Measurements from ENCODE around the gene PCGF3.
A peak's percentile ranks its signal among the peaks of the same experiment; 100 is the strongest.

Gene PCGF3

DNA sequence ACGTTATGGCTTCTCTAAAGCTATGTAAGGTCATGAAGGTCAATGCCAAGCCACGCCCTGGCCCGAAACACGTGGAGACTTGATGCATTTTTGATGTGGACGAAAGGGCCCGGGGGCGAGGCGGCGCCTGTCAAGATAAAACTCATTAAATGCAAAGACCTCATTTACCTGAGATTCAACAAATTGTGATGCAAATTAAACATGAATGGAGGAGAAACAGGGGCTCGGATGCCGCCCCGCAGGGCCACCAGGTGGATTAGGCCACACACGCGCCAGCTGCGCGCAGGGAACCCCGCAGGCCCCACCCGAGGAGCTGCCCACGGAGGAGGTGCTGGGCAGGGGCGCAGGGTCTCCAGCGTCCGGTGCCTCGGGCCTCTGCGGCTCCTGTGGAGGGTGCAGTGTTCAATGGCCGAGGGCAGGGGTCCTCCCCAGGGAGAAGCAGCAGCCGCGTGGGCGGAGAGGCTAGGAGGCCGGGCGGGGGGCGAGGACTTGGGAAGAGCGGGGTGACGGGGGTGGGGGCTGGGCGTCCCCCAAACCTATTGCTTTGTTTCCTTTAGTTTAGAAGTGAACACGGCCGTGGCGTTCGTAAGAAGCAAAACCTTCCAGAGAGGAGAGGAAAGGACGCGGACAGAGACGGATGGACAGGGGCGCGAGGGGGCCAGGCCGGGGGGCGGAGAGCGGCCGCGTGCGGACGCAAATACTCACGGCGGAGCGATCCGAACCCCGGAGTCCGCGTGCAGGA, 79.9 kb downstream of the PCGF3 start:
- DNase-seq: no peak

DNA sequence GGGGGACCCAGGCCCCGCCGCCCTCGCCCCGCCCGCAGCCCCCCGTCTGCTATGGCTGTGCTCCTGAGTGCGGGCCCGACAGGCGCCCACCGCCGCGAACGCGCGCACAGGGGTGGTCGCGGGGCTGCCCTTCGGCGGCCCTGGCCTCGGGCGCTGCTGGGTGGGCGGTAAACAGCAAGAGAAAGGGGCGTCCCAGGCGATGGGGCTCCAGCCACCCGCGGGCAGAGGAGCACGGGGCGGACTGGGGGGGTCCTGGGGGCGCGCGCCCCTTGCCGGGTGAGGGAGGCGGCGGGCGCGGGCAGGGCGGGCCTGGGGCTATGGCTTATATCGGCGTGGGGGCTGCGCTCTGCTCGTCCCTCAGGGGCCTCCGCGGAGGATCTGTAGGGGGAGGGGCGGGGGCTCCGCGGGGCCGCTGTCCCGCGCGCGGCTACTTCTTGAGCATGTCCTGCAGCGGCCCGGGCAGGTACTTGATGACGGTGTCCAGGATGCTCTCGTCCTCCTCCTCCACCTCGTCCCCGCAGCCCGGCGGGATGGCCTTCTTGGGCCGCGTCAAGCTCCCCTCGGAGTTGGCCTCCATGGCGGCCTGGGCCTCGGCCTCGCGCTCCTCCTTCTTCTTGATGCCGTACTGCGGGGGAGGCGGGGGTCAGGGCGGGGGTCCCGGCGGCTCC, 80.6 kb downstream of the PCGF3 start:
- DNase-seq: no peak

DNA sequence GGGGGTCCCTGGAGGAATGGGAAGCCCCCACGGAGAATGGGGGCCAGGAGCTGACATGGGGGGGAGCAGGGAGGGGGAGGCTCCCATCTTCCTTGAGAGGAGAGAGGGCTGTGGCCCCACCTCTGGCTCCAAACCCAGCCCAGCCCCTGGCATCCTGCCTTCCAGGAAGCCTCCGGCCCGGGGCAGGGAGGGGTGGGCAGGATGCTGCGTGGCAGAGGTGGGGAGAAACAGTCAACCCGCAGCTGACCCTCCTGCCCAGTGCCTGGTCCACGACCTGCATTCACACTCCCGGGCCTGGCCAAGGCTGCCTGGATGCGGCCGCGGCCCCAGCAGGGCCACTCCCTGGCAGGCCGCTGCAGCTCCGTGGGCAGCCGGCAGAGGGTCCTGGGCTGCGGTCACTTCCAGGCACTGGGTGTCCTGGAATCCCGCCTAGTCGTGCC, 81.2 kb downstream of the PCGF3 start:
- DNase-seq: no peak

DNA sequence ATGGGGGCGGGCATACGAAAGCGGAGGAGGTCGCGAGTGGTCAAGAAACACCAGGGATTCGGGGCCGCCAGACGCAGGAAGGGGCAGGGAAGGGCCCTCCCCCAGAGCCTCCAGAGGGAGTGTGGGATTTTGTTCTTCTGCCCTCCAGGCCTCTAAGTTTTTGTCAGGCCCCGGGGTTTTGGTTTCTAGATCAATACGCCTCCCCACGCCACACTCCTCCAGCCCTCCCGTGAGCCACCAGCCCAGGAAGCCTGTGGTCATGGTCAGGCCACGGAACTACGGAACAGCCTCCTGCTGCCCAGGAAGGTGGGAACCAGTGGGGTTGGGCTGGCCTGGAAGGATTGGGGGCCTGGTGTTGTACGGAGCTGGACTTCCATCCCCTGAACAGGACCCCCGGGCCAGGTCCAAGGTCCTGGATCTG, 81.9 kb downstream of the PCGF3 start:
- no peak for DNase-seq

DNA sequence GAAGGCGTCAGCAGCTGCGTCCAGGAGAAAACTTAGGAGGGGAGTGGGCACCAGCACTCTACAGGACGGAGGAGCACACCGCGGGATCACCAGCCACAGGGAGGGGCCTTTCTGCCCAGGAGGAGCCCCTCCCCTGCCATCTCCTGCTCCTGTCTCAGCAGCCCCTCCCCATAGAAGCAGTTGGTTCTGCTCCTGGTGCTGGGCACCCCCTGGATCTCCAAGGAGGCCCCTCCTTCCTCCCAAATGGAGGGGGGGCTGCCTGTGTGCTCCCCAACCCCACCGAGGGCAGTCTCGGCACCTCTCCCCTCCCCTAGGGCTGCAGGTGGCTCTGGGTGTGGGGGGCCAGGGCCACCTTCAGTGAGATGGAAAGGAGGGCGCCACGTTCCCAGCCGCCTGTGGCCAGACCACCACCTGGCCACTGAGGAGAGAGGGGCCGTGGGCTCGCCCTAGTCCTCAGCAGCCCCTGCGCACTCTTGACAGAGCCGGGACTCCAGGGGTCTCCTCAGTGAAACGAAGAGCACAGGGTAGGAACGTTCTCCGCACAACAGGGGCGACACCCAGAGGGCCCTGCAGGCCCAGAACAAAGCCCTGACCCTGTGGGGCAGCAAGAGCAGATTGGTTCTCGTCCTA, 82.5 kb downstream of the PCGF3 start:
- no peak for DNase-seq

DNA sequence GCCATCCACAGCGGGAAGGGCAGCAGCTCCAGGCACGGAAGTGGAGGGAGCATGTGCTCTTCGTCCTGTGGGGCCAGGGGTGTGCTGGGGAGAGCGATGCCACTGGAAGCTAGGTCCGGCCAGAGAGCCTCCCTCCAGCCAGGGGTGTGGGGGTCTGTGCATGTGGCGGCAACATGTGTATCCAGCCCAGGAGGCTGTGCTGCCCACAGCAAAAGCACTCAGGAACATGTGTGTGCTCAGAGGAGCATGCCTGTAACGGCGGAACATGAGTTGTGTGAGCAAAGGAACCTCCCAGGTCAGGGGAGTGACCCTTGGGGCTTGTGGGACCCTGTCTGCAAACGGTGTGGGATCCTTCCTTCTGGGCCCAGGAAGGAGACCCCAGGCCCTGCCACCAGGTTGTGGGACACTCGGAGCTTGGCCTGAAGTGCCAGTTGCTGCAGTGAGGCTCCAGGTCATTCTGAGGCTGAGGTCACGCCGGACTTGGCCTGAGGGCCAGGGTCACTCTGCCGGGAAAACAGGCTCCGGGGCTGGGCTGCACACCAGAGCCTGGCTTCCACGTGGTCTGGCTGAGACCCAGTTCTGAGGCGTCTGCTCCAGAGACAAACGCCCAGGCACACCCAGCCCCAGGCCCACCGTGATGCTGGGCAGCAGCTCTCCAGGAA, 83.1 kb downstream of the PCGF3 start:
- DNase-seq: no peak

DNA sequence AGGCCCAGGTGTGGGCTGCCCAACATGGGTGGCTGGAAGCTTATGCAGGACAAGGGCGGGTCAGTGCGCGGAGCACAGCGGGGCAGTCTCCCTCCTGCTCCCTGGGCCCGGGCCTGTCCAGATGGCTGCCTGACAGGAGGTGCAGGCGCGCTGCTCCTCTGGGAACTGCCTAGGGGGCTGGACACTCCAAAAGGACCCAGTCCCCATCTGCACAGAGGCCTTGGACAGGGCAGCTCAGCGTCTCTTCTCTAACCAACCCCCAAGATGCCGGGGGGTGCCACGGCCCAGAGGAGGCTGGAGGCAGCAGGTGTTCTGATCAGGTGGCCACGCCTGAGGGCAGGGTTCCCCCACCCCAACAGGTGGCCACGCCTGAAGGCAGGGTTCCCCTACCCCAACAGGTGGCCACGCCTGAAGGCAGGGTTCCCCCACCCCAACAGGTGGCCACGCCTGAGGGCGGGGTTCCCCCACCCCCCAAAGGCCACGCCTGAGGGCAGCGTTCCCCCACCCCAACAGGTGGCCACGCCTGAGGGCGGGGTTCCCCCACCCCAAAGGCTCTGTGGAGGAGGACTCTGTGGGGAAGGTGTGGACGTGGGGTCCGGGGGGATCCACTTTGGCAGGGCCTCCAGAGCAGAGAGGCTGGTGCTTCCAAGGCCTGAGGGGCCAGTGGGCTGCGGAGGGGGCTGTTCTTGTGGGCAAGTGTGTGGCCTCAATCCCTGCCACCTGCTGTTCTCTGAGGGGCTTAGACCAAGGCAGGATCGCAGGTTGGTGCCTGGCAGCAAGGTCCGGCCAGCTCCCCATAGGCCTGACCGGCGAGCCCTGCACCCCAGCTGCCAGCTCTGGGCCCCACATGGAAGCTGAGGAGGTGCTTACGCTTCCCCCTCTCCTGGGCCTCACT, 84.2 kb downstream of the PCGF3 start:
- no peak for DNase-seq

DNA sequence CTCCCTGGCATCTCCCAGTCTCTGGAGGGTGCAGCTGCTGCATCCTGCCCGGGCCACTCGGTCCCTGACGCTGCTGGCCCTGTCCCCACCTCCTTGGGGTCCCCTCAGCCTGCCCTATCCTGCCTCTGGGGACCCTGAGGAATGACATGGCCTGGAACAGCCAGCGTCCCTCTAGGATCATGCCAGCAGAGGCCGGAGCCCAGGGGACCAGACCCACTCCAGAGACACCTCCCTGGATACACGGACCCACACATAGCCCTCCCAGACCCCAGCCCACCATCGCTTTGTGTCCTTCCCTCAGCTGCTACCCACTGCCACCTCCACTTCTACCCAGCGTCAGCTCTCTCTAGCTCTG, 84.8 kb downstream of the PCGF3 start:
- DNase-seq: no peak

DNA sequence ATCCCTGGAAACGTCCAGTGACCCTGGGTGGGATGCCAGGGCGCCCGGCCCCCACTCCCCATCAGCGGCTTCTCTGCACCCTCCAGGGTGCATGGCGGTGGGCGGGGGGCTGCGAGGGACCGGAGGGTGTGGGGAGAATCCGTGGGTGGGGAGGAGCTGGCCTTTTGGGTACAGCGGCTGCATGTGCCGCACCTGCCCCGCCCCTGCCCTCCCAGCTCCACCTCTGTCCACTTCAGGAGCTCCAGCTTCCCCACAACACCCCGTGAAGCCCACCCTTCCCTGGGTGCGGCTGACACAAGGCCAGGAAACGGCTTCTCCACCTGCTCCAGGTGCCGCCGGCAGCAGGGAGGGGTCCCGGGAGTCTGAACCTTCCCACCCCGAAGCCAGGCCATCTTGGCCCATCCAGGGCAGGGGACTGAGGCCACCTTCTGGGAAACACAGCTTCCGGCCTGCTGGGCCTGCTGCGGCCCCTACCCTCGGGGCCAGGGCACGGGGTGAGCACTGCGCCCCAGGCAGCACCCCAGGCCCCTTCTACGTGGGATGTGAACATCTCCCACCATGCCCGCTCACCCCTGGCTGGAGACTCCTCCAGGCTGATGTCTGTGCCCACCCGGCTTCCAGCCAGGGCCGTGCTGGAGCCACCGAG, 85.7 kb downstream of the PCGF3 start:
- no peak for DNase-seq

DNA sequence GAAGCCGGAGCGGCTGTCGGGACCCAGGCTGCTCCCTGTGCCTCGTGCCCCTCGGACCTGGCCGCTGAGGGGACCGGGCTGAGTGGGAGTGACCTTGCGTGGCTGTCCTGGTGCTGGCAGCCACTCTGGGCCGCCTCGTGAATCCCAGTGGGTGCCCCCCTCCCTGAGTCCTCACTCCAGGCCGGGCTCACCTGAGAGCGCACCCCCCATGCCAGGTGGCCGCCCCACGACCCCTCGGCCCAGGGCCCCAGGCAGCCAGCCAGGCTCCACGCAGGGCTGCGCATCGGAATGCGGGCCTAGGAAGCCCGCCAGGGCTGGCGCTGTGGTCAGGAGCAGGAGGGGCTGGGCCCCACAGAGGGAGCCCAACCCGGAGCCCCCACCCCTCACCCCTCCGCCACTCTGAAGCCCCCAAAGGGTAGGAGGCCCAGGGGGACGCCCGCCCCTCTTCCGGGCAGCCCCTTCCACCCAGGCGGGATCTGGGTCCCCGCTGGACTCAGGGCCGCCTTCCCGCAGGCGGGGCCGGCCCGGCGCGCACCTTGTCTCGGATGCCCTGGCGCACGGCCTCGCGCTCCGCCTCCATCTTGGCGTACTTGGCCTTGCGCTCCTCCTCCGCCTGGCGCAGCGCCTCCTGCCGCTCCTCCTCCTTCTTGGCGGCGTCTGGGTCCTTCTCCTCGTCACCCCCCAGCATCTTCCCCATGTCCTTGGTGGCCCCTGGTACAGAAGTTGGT, 86.4 kb downstream of the PCGF3 start:
- DNase-seq: peak in 1 of 4 experiments; percentile 36

DNA sequence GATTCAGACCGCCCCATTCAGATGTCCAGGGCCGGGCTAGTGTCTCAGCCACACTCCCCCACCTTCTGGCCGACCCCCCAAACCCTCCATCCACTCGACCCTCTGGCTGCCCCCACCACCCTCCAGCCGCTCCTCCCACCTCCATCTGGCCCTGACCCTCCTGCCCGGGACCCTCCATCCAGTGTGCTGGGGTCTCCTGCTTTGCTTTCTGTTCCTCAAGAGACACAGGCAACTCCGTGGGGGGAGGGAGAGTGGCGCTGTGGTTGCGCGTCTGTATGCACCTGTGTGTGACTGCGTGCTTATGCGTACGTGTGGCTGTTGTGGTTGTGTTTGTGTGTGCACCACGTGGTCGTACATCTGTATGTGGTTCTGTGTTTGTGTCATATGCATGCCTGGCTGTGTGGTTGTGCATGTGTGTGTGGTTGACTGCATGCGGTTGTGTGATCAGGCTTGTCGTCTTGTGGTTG, 87.0 kb downstream of the PCGF3 start:
- no peak for DNase-seq

DNA sequence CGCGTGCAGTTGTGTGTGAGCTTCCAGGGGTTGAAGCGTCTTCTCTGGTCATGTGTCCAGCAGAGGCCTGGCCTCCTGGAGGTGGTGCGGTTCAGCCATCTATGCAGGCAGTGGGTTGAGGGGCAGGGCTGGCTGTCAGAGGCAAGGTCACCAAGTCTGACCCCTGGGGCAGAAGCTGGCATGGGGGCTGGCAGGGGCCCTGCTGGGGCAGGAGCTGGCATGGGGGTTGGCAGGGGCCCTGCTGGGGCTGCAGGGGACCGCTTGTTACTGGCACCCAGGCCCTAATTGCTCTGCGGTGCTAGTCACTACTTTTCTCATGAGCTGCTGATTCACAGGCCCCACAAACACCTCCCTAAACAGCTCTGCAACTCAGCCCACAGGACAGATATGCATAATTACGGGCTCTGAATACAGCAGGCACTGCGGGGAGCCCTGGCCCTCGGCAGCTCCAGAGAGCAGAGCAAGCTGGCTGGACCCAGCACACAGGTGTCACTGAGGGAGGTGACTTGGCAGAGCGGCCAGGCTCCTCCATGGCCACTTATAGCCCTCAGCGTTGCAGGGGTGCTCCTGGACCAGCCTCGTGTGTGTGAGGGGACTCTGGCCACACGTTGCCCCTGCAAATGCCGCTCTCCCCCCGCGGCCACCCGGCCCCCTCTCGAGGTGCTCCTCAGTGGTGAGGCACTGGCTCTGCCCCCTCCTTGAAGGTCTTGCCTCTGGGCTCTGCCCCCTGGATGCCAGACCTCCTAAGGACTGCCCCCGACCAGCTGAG, 87.6 kb downstream of the PCGF3 start:
- no peak for DNase-seq

DNA sequence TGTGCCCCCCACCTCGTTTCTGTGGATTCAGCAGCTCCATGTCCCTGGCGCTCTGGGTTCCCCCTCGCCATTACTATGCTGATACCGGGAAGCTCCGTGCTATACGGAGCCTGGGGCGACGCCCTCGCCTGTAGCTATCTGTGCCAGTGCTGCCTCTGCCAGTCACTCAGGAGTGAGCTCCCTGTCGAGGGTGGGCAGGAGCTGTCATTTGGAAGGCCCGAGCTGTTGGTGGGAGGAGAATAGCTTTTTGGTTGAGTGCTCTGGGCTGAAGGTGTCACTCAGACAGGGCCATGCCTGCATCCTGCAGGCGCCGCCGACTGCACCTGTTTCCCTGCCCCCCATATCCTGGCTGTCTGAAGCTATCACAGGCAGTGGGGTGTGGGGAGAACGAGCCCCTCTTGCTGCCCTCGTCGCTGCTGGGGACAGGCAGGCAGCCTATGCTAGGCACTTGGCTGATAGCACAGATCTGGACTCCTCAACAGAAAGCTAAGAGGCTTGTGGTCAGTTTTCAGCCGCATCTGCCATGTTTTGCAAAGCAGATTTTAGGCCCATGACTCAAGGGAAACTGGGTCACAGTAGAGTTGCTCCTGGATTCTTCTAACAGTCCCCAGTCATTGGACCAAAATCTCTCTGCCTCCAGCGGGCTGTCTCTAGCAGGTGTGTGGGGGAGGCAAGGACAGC, 88.4 kb downstream of the PCGF3 start:
- DNase-seq: no peak

DNA sequence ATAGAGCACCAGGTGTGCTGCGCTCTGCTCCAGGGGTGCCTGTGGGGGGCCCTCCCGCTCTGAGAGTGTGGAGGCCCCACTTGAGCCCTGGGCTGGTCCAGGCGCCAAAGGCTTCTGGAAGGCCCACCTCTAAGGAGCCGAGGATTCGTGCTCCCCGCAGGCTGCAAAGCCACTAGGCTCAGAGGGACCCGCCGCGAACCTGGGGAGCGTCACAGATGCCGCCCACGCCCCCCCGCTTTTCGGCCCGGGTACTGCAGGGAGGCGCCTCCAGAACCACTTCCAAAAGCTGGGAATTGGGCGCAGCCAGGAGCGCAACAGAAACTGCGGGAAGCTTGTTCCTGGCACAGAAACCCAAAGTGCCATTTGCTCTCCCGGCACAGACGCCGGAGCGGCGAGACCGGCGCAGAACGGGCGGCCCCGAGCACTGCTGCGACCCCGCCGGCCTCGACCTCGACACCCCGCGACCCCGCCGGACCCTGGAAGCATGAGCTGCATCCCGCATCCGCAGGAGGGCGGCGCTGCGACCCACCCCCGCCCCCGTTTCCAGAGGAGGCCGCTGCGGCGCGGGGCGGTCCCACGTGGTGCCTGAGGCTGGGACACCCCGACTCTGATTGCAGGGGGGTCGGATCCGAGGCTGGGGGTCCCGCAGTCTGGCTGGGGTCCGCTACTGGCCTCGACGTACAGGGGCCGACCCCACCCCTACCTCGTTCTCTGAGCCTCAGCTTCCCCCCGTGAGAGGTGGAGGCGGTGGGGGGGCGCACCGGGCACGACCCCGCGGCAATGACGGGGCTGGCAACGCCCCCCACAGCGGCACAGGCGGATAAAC, 89.5 kb downstream of the PCGF3 start:
- no peak for DNase-seq

DNA sequence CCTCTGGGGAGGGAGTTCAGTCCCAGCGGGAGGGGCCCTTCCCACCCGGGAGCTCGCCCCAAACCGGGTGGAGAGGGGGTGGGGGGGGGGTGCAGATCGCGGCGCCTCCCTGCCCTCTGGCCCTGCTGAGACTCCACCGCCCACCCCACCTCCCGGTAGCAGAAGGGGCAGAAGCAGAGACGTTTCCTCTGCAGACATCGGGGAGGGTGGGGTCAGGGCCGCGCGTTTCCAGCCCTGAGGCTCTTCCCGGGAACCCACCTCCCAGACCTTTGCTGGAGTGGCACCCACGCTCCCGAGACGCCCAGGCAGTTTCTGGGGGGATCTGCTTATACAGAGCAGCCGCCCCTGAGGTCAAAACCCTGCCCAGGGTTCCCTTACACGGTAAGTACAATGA, 90.1 kb downstream of the PCGF3 start:
- DNase-seq: no peak

DNA sequence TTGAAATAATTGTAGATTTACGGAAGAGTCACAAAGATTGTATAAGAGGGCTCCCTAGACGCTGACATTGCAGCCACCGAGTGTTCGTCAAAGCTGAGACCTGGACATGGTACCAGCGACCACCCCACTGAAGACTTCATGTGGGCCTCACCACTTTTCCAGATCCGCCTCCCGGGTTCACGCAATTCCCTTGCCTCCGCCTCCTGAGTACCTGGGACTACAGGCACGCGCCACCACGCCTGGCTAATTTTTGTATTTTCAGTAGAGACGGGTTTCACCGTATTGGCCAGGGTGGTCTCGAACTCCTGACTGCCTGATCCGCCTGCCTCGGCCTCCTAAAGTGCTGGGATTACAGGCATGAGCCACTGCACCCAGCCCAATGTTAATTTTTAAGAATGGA, 90.6 kb downstream of the PCGF3 start:
- DNase-seq: no peak

DNA sequence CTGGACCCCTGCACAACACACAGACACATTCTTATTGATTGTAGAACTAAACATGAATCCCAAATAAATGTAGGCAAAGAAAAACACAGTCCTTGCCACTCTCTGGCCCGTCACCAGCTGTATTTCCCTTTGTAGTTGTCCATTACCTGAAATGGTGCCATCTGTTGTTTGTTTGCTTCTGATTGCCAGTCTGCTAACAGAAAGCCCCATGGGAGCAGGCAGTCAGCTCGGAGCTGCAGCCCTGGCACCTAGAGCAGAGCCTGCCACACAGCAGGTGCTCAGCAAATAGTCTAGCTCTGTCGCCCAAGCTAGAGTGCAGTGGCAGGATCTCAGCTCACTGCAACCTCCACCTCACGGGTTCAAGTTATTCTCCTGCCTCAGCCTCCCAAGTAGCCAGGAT, 91.4 kb downstream of the PCGF3 start:
- DNase-seq: no peak

DNA sequence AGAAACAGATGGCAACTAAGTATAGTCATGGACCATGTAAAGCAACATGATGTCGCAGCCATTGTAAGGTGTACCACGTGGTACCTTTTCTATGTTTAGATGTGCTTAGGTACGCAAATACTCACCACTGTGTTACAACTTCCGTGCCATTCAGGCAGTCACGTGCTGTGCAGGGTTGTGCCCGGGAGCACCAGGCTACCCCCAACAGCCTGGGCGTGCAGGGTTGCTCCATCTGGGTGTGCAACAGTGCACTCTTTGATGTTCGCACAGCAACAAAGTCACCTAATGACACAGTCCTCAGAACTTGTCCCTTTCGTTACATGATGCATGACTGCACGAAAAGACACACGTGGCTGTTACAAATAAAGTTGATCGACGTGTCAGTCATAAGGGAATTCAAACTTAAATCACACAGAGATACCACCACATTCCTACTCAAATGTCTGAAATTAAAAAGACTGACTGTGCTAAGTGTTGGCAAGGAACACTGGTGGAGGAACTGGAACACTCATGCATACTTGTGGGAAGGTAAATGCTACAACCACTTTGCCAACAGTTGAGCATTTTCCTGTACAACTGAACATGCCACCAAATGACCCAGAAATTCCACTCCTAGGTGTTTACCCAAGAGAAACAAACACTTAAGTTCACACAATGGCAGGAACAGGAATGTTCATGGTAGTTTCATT, 95.9 kb downstream of the PCGF3 start:
- no peak for DNase-seq

Measured in suppressor macrophage (primary cell).